Osteoblast (primary cell): ENCODE results near the gene PPIP5K1. TPM values are rescaled to one million over a fixed set of nuclear protein-coding genes. Genes with fewer than 3 reads are reported as not detected.
"Not testable (repeated sequence)": the region's sequence is repeated elsewhere in the genome, so short reads cannot be mapped to it uniquely, and the experiment has no call there.

Source experiments
- DNase-seq: peaks from one replicate; pipeline ENCODE4 v3.0.0; 2011; ENCODE audit warnings: low spot score, mixed read lengths; ENCODE audit not compliant: insufficient read length; ENCODE audit errors: missing footprints
- H2AFZ ChIP-seq: 2 replicates; pipeline ENCODE4 v1.6.0; 2011; ENCODE audit warnings: mild to moderate bottlenecking, low read length
- H3K27ac ChIP-seq: 2 replicates; pipeline ENCODE4 v1.5.1; 2011; ENCODE audit warnings: mild to moderate bottlenecking, low read depth, low read length, moderate library complexity
- H3K27me3 ChIP-seq: 2 replicates; pipeline ENCODE4 v1.6.0; 2012; ENCODE audit warnings: mild to moderate bottlenecking, control low read depth, inconsistent platforms, low read length, moderate library complexity; ENCODE audit not compliant: insufficient read depth
- H3K36me3 ChIP-seq: 2 replicates; pipeline ENCODE4 v1.5.1; 2011; ENCODE audit warnings: mild to moderate bottlenecking, low read length, control low read depth, moderate library complexity; ENCODE audit not compliant: insufficient read depth
- H3K4me1 ChIP-seq: 2 replicates; pipeline ENCODE4 v1.5.1; 2011; ENCODE audit warnings: mild to moderate bottlenecking, low read length, control low read depth, moderate library complexity; ENCODE audit not compliant: insufficient read depth
- H3K4me2 ChIP-seq: 2 replicates; pipeline ENCODE4 v1.6.0; 2011; ENCODE audit warnings: mild to moderate bottlenecking, low read length; ENCODE audit not compliant: insufficient read depth
- H3K4me3 ChIP-seq: fragments of 200-600 bp; sonication (generic); 3 replicates; pipeline ENCODE4 v1.5.1; 2012; ENCODE audit warnings: mild to moderate bottlenecking, low read length, inconsistent platforms; ENCODE audit not compliant: insufficient read depth
- H3K79me2 ChIP-seq: 2 replicates; pipeline ENCODE4 v1.6.0; 2012; ENCODE audit warnings: mild to moderate bottlenecking, low read length, control low read depth, inconsistent platforms; ENCODE audit not compliant: insufficient read depth
- H3K9me3 ChIP-seq: 2 replicates; pipeline ENCODE4 v1.5.1; 2011; ENCODE audit warnings: low read depth, low read length, control low read depth
- H4K20me1 ChIP-seq: 2 replicates; pipeline ENCODE4 v1.6.0; 2012; ENCODE audit warnings: mild to moderate bottlenecking, low read length, control low read depth; ENCODE audit not compliant: insufficient read depth
- total RNA-seq: library from RNA; depleted of rRNA; stranded (reverse); fragments of >200 nt; gene quantifications from 2 replicates; pipeline ENCODE4 v1.2.3, GENCODE V29; 2012
- TF ChIP-seq, protein P1 (sequence below): IDR thresholded peaks from 2 replicates; pipeline ENCODE4 v1.5.1; 2011; ENCODE audit warnings: mild to moderate bottlenecking, low read depth, low read length, moderate library complexity; ENCODE audit errors: extremely low read depth

Gene PPIP5K1
- total RNA-seq, 1 donor, result 20.3 TPM

DNA sequence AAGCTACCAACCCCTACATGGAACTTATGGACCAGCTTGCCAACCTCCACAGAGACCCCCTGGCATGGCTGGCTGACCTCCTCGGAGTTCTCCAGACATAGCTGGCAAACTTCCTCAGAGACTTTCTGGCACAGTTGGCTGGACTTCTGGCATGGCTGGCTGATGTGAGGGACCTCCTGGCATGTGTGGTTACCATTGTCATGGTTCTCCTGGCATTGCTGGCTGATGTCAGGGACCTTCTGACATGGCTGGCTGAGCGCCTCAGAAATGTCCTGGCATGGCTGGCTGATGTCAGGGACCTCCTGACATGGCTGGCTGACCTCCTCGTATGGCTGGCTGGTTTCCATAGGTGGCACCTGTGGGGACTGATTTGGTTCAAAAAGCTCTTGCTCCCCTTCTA, 55.1 kb downstream of the PPIP5K1 start:
- no peak overlapping the region for H3K4me3 ChIP-seq
- no peak overlapping the region for H3K27ac ChIP-seq
- TF ChIP-seq, protein P1, sequence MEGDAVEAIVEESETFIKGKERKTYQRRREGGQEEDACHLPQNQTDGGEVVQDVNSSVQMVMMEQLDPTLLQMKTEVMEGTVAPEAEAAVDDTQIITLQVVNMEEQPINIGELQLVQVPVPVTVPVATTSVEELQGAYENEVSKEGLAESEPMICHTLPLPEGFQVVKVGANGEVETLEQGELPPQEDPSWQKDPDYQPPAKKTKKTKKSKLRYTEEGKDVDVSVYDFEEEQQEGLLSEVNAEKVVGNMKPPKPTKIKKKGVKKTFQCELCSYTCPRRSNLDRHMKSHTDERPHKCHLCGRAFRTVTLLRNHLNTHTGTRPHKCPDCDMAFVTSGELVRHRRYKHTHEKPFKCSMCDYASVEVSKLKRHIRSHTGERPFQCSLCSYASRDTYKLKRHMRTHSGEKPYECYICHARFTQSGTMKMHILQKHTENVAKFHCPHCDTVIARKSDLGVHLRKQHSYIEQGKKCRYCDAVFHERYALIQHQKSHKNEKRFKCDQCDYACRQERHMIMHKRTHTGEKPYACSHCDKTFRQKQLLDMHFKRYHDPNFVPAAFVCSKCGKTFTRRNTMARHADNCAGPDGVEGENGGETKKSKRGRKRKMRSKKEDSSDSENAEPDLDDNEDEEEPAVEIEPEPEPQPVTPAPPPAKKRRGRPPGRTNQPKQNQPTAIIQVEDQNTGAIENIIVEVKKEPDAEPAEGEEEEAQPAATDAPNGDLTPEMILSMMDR, result no peak
- no peak for DNase-seq
- H3K4me1 ChIP-seq, result no peaks in the 10 kb centered on the region
- H2AFZ ChIP-seq, result no peak overlapping the region
- H3K79me2 ChIP-seq, result no peaks in the 10 kb centered on the region
- H4K20me1 ChIP-seq, result peaks cover 8% of the 10 kb centered on the region
- no peak overlapping the region for H3K4me2 ChIP-seq
- H3K27me3 ChIP-seq, result no peaks in the 10 kb centered on the region
- H3K9me3 ChIP-seq, result no peaks in the 10 kb centered on the region
- peaks cover 18% of the 10 kb centered on the region for H3K36me3 ChIP-seq

GRCh38 chr15:43532826-43533225, 57.2 kb downstream of the PPIP5K1 start:
- not testable (repeated sequence) for H3K9me3 ChIP-seq, H3K79me2 ChIP-seq, H3K4me3 ChIP-seq, H3K27me3 ChIP-seq, H3K27ac ChIP-seq, H2AFZ ChIP-seq, H3K4me2 ChIP-seq, H3K4me1 ChIP-seq
- Histone ChIP-seq H4K20me1 (peaks cover 23% of the 10 kb centered on the region), H3K36me3 (peaks cover 27% of the 10 kb centered on the region)
- DNase-seq, result peak; percentile 93

GRCh38 chr15:43531018-43531670, 58.9 kb downstream of the PPIP5K1 start:
- H2AFZ ChIP-seq, result no peak overlapping the region
- H3K4me2 ChIP-seq, result no peak overlapping the region
- H4K20me1 ChIP-seq, result peaks cover 31% of the 10 kb centered on the region
- no peaks in the 10 kb centered on the region for H3K4me1 ChIP-seq
- H3K27ac ChIP-seq, result no peak overlapping the region
- peaks cover 32% of the 10 kb centered on the region for H3K36me3 ChIP-seq
- H3K4me3 ChIP-seq, result no peak overlapping the region
- no peaks in the 10 kb centered on the region for H3K27me3 ChIP-seq
- TF ChIP-seq, protein P1, result no peak
- peak; percentile 34 for DNase-seq
- H3K79me2 ChIP-seq, result peaks cover 2% of the 10 kb centered on the region
- no peaks in the 10 kb centered on the region for H3K9me3 ChIP-seq

DNA sequence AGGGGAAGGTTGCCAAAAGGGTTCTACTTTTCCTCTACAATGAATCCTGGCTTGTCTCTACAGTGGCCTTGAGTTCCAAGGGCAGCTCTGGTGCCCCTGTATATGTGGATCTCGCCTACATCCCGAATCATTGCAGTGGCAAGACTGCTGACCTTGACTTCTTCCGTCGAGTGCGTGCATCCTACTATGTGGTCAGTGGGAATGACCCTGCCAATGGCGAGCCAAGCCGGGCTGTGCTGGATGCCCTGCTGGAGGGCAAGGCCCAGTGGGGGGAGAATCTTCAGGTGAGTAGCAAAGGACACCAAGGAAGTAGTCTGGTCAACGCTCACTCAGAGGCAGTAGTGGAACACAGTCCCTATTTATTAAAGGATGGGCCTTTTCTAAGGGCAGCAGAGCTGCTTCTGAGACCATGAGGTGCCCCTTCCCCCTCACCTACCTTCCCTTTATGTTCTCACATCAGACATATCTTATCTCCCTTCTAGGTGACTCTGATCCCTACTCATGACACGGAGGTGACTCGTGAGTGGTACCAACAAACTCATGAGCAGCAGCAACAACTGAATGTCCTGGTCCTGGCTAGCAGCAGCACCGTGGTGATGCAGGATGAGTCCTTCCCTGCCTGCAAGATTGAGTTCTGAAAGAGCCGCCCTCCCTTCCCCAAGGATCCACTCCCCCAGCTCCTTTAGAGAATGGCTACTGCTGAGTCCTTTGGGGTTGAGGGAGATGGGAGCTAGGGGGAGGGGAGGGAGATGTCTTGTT, 60.2 kb downstream of the PPIP5K1 start:
- H3K27ac ChIP-seq, result no peak overlapping the region
- H3K9me3 ChIP-seq, result no peaks in the 10 kb centered on the region
- peak; percentile 70 for DNase-seq
- TF ChIP-seq, protein P1, result no peak
- peaks cover 11% of the 10 kb centered on the region for H3K79me2 ChIP-seq
- H3K36me3 ChIP-seq, result peaks cover 43% of the 10 kb centered on the region
- peaks cover 41% of the 10 kb centered on the region for H4K20me1 ChIP-seq
- no peak overlapping the region for H3K4me2 ChIP-seq
- H2AFZ ChIP-seq, result no peak overlapping the region
- H3K4me3 ChIP-seq, result no peak overlapping the region
- no peaks in the 10 kb centered on the region for H3K4me1 ChIP-seq
- H3K27me3 ChIP-seq, result no peaks in the 10 kb centered on the region
